Cerebellar cortex (tissue), 1 donor: ENCODE data around the gene KLHDC8A.

Experiments used
- DNase-seq: peaks from one replicate; pipeline ENCODE4 v3.0.0-alpha.2; 2015; ENCODE audit warnings: low spot score

KLHDC8A gene

GRCh38 chr1:205344066-205344928, 12.4 kb downstream of the KLHDC8A start:
- DNase-seq: peak; percentile 61

GRCh38 chr1:205343431-205344065, 13.2 kb downstream of the KLHDC8A start:
- DNase-seq: no peak

- DNase-seq: no peak
Measured at GRCh38 chr1:205342986-205343385, 13.7 kb downstream of the KLHDC8A start.

- DNase-seq: no peak
Measured at GRCh38 chr1:205340676-205341075, 16.0 kb downstream of the KLHDC8A start.

GRCh38 chr1:205339717-205340116, 17.0 kb downstream of the KLHDC8A start:
- DNase-seq: no peak

GRCh38 chr1:205339197-205339702, 17.5 kb downstream of the KLHDC8A start:
- DNase-seq: no peak

- DNase-seq: no peak
Measured at GRCh38 chr1:205338011-205338410, 18.7 kb downstream of the KLHDC8A start.

GRCh38 chr1:205337481-205337880, 19.2 kb downstream of the KLHDC8A start:
- DNase-seq: no peak

GRCh38 chr1:205335692-205336091, 21.0 kb downstream of the KLHDC8A start:
- peak; percentile 80 for DNase-seq

- no peak for DNase-seq
Measured at GRCh38 chr1:205332015-205332791, 24.5 kb downstream of the KLHDC8A start.

GRCh38 chr1:205330150-205330549, 26.6 kb downstream of the KLHDC8A start:
- no peak for DNase-seq

GRCh38 chr1:205329719-205330118, 27.0 kb downstream of the KLHDC8A start:
- DNase-seq: peak; percentile 49

GRCh38 chr1:205328476-205328875, 28.2 kb downstream of the KLHDC8A start:
- no peak for DNase-seq

- DNase-seq: no peak
Measured at GRCh38 chr1:205326812-205327466, 29.8 kb downstream of the KLHDC8A start.

- DNase-seq: peak; percentile 93
Measured at GRCh38 chr1:205325334-205325884, 31.3 kb downstream of the KLHDC8A start.

- peak; percentile 52 for DNase-seq
Measured at GRCh38 chr1:205324781-205325180, 31.9 kb downstream of the KLHDC8A start.

GRCh38 chr1:205323794-205324193, 32.9 kb downstream of the KLHDC8A start:
- DNase-seq: no peak

GRCh38 chr1:205321959-205322283, 34.8 kb downstream of the KLHDC8A start:
- no peak for DNase-seq

- DNase-seq: peak; percentile 95
Measured at GRCh38 chr1:205321162-205321958, 35.4 kb downstream of the KLHDC8A start, which contains the start of gene NUAK2. Gene NUAK2, minus strand, starts transcription at chr1:205321745. Its CDS starts 117 bp downstream, at chr1:205321628.
